ENCODE data around the gene RABGAP1L.
"Not testable (repeated sequence)": the region's sequence is repeated elsewhere in the genome, so short reads cannot be mapped to it uniquely, and the experiment has no call there.

GRCh38 chr1:174178459-174178858 is 19.1 kb downstream of the RABGAP1L start:
- TF ChIP-seq CTCF (conservative IDR thresholded peaks at IDR 0.05; ENCODE audit: low read length); EZH2phosphoT487 (IDR thresholded peaks at IDR 0.05; ENCODE audit: borderline replicate concordance, low read depth, low read length): not testable (repeated sequence)

All from OCI-LY7 (cell line).